ENCODE data around the gene PARD3.
A peak's percentile ranks its signal among the peaks of the same experiment; 100 is the strongest.
"Not testable (repeated sequence)": the region's sequence is repeated elsewhere in the genome, so short reads cannot be mapped to it uniquely, and the experiment has no call there.

The PARD3 gene

GRCh38 chr10:34281661-34282582 lies 533.2 kb downstream of the PARD3 start:
- no peak for DNase-seq (ENCODE audit: low spot score)
- FAIRE-seq = no peak

- DNase-seq (ENCODE audit: low spot score) = peak; percentile 69
These were observed 534.3 kb downstream of the PARD3 start for GRCh38 chr10:34280599-34281374.

GRCh38 chr10:34275626-34276130 lies 539.4 kb downstream of the PARD3 start:
- FAIRE-seq = no peak

More at GRCh38 chr10:34280599-34281374, 534.3 kb downstream of the PARD3 start:
- FAIRE-seq = peak; percentile 90

GRCh38 chr10:34274906-34275305 lies 540.2 kb downstream of the PARD3 start:
- DNase-seq (ENCODE audit: low spot score) = no peak
- no peak for FAIRE-seq

More at GRCh38 chr10:34275626-34276130, 539.4 kb downstream of the PARD3 start:
- no peak for DNase-seq (ENCODE audit: low spot score)

GRCh38 chr10:34273340-34273739 lies 541.8 kb downstream of the PARD3 start:
- FAIRE-seq = no peak
- no peak for DNase-seq (ENCODE audit: low spot score)

- DNase-seq (ENCODE audit: low spot score) (no peak), FAIRE-seq (no peak)
These were observed 542.8 kb downstream of the PARD3 start for GRCh38 chr10:34272316-34272715.

GRCh38 chr10:34268410-34268809 lies 546.7 kb downstream of the PARD3 start:
- not testable (repeated sequence) for DNase-seq (ENCODE audit: low spot score); FAIRE-seq

- no peak for DNase-seq (ENCODE audit: low spot score)
- no peak for FAIRE-seq
These were observed 552.1 kb downstream of the PARD3 start for GRCh38 chr10:34262985-34263384.

GRCh38 chr10:34260904-34261303 lies 554.2 kb downstream of the PARD3 start:
- DNase-seq (ENCODE audit: low spot score) (no peak), FAIRE-seq (no peak)

GRCh38 chr10:34256216-34256615 lies 558.9 kb downstream of the PARD3 start:
- FAIRE-seq = no peak
- DNase-seq (ENCODE audit: low spot score) = no peak

GRCh38 chr10:34255035-34255434 lies 560.1 kb downstream of the PARD3 start:
- DNase-seq (ENCODE audit: low spot score) (no peak), FAIRE-seq (no peak)

- peak; percentile 78 for DNase-seq (ENCODE audit: low spot score)
- FAIRE-seq = peak; percentile 95
These were observed 560.5 kb downstream of the PARD3 start for GRCh38 chr10:34254596-34254995.

- FAIRE-seq (no peak), DNase-seq (ENCODE audit: low spot score) (no peak)
These were observed 563.0 kb downstream of the PARD3 start for GRCh38 chr10:34252111-34252510.

GRCh38 chr10:34251177-34251576 lies 563.9 kb downstream of the PARD3 start:
- DNase-seq (ENCODE audit: low spot score) (no peak), FAIRE-seq (no peak)

GRCh38 chr10:34250722-34251121 lies 564.4 kb downstream of the PARD3 start:
- DNase-seq (ENCODE audit: low spot score) = no peak

GRCh38 chr10:34249634-34250033 lies 565.5 kb downstream of the PARD3 start:
- DNase-seq (ENCODE audit: low spot score) = no peak

More at GRCh38 chr10:34250722-34251121, 564.4 kb downstream of the PARD3 start:
- FAIRE-seq = no peak

GRCh38 chr10:34247560-34247959 lies 567.5 kb downstream of the PARD3 start:
- FAIRE-seq (peak; percentile 76), DNase-seq (ENCODE audit: low spot score) (no peak)

More at GRCh38 chr10:34249634-34250033, 565.5 kb downstream of the PARD3 start:
- FAIRE-seq = no peak

GRCh38 chr10:34244756-34245484 lies 570.2 kb downstream of the PARD3 start:
- DNase-seq (ENCODE audit: low spot score) (no peak), FAIRE-seq (no peak)

- DNase-seq (ENCODE audit: low spot score) (no peak), FAIRE-seq (no peak)
These were observed 573.7 kb downstream of the PARD3 start for GRCh38 chr10:34241226-34242000.

- no peak for DNase-seq (ENCODE audit: low spot score)
These were observed 575.1 kb downstream of the PARD3 start for GRCh38 chr10:34240039-34240438.

More at GRCh38 chr10:34240039-34240438, 575.1 kb downstream of the PARD3 start:
- no peak for FAIRE-seq

All from RCC 7860 (cell line).